ENCODE data around the gene SLIT1. TPM values are rescaled to one million over a fixed set of nuclear protein-coding genes. Genes with fewer than 3 reads are reported as not detected.

The SLIT1 gene
- total and polyA plus RNA-seq, 7 donors, result 0.04 to 0.30 (median 0.08) TPM

- H3K27me3 ChIP-seq (ENCODE audit: insufficient read depth in 3 of 3, low read length in 2 of 3), result peaks cover 0 to 3% (median 0%) of the 10 kb centered on the region in 3 donors
- no peak for TF ChIP-seq CTCF (IDR thresholded peaks at IDR 0.05)
- no peaks in the 10 kb centered on the region for H3K4me1 ChIP-seq
- no peaks in the 10 kb centered on the region for H3K9me3 ChIP-seq
- no peaks in the 10 kb centered on the region for H3K36me3 ChIP-seq (ENCODE audit: insufficient read depth in 1 of 2, low read depth in 1 of 2)
- H3K27ac ChIP-seq, result no peak overlapping the region
- WGBS, 3 donors, result 61 to 63% (median 63%) methylated on average over 15 of the region's 15 CpGs
- no peak for ATAC-seq
- no peak for DNase-seq
- no peak overlapping the region for H3K4me3 ChIP-seq
- intact Hi-C loops (cut with DNase I), result loop anchor here (5.0 kb wide), 2 partner anchors 37 to 138 kb away; no protein-coding TSS in a partner anchor
Measured at GRCh38 chr10:97074256-97075145, 111.3 kb downstream of the SLIT1 start.

GRCh38 chr10:97072851-97073665 is 112.7 kb downstream of the SLIT1 start:
- Histone ChIP-seq H3K4me3 (no peak overlapping the region), H3K36me3 (ENCODE audit: insufficient read depth in 1 of 2, low read depth in 1 of 2) (no peaks in the 10 kb centered on the region), H3K27me3 (ENCODE audit: insufficient read depth in 3 of 3, low read length in 2 of 3) (peaks cover 0 to 3% (median 0%) of the 10 kb centered on the region in 3 donors), H3K9me3 (no peaks in the 10 kb centered on the region), H3K4me1 (no peaks in the 10 kb centered on the region), H3K27ac (no peak overlapping the region)
- TF ChIP-seq CTCF (IDR thresholded peaks at IDR 0.05), result peak; percentile 95
- intact Hi-C loops (cut with DNase I), result loop anchor here (2.0 to 5.0 kb wide), 5 partner anchors 36 to 139 kb away; no protein-coding TSS in a partner anchor
- ATAC-seq, result peak; percentile 84 to 96 (median 92)
- DNase-seq, result peak; percentile 78 to 89
- 35 to 43% (median 37%) methylated on average over 20 to 21 of the region's 21 CpGs for WGBS, 3 donors

GRCh38 chr10:97071496-97071895 is 114.3 kb downstream of the SLIT1 start:
- no peaks in the 10 kb centered on the region for H3K36me3 ChIP-seq (ENCODE audit: insufficient read depth in 1 of 2, low read depth in 1 of 2)
- H3K27ac ChIP-seq, result no peak overlapping the region
- DNase-seq (no peak), ATAC-seq (no peak)
- H3K27me3 ChIP-seq (ENCODE audit: insufficient read depth in 3 of 3, low read length in 2 of 3), result peaks cover 0 to 3% (median 0%) of the 10 kb centered on the region in 3 donors
- 59 to 67% (median 65%) methylated on average over 7 of the region's 7 CpGs for WGBS, 3 donors
- no peak overlapping the region for H3K4me3 ChIP-seq
- no peak for TF ChIP-seq CTCF (IDR thresholded peaks at IDR 0.05)
- intact Hi-C loops (cut with DNase I), result loop anchor here (5.0 kb wide), 2 partner anchors 34 to 141 kb away; no protein-coding TSS in a partner anchor
- H3K4me1 ChIP-seq, result peaks cover 10% of the 10 kb centered on the region
- H3K9me3 ChIP-seq, result no peaks in the 10 kb centered on the region

GRCh38 chr10:97069576-97070362 is 116.0 kb downstream of the SLIT1 start:
- ATAC-seq, result no peak
- peaks cover 0 to 3% (median 0%) of the 10 kb centered on the region in 3 donors for H3K27me3 ChIP-seq (ENCODE audit: insufficient read depth in 3 of 3, low read length in 2 of 3)
- TF ChIP-seq CTCF (IDR thresholded peaks at IDR 0.05), result no peak
- WGBS, 3 donors, result 77 to 85% (median 80%) methylated on average over 11 of the region's 11 CpGs
- H3K9me3 ChIP-seq, result no peaks in the 10 kb centered on the region
- intact Hi-C loops (cut with DNase I), result loop anchor here (5.0 kb wide), 2 partner anchors 32 to 143 kb away; no protein-coding TSS in a partner anchor
- no peak for DNase-seq
- peaks cover 11% of the 10 kb centered on the region for H3K4me1 ChIP-seq
- H3K36me3 ChIP-seq (ENCODE audit: insufficient read depth in 1 of 2, low read depth in 1 of 2), result no peaks in the 10 kb centered on the region
- H3K27ac ChIP-seq, result no peak overlapping the region
- no peak overlapping the region for H3K4me3 ChIP-seq
